Medulla oblongata (tissue), 1 donor: ENCODE data around the gene PRLR.

Experiments
- DNase-seq: peaks from one replicate; pipeline ENCODE4 v3.0.0-alpha.2; 2015; ENCODE audit errors: extremely low spot score

PRLR gene

GRCh38 chr5:35001842-35002241, 228.4 kb downstream of the PRLR start:
- no peak for DNase-seq
